Gastroesophageal sphincter (tissue), 3 donors: ENCODE results near the gene REPS2.

Experiments
- POLR2A ChIP-seq, 2 donors: fragments of 450-650 bp; IDR thresholded peaks; one replicate each; pipeline ENCODE4 v1.6.1; 2017; ENCODE audit warnings: antibody characterized with exemption in 2 of 2, mild to moderate bottlenecking in 2 of 2, moderate library complexity in 1 of 2
- POLR2AphosphoS5 ChIP-seq: sonication (generic); formaldehyde crosslinking; IDR thresholded peaks from one replicate; pipeline ENCODE4 v1.6.1; 2017; ENCODE audit warnings: antibody characterized with exemption
- TF ChIP-seq, protein P1 (sequence below), 4 experiments: fragments of 200-600 bp in 2 of 4; fragments of 450-650 bp in 2 of 4; sonication (generic) in 1 of 4; IDR thresholded peaks; one replicate each; pipeline ENCODE4 v1.5.1; 2017 to 2019; ENCODE audit warnings: antibody characterized with exemption in 4 of 4, mild to moderate bottlenecking in 2 of 4, moderate library complexity in 2 of 4

DNA sequence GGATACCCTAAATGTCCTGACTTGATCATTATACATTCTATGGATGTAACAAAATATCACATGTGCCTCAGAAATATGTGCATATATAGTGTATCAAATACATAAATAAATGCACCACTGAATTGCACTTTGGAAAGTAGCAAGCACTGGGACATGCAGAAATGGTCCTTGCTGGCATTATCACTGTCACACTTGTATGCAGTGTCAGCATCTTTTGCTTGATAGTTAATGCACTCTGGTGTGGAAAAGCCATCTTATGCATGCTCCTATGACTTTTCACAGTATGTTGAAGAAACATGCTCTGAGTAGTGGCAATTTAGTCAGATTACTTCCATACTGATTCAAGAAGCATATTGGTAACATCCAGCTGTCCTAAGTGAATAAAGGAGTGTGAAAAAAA is 27.5 kb upstream of the REPS2 start:
- no peak for TF ChIP-seq POLR2A (IDR thresholded peaks at IDR 0.05)
- no peak for TF ChIP-seq POLR2AphosphoS5
- TF ChIP-seq, protein P1, sequence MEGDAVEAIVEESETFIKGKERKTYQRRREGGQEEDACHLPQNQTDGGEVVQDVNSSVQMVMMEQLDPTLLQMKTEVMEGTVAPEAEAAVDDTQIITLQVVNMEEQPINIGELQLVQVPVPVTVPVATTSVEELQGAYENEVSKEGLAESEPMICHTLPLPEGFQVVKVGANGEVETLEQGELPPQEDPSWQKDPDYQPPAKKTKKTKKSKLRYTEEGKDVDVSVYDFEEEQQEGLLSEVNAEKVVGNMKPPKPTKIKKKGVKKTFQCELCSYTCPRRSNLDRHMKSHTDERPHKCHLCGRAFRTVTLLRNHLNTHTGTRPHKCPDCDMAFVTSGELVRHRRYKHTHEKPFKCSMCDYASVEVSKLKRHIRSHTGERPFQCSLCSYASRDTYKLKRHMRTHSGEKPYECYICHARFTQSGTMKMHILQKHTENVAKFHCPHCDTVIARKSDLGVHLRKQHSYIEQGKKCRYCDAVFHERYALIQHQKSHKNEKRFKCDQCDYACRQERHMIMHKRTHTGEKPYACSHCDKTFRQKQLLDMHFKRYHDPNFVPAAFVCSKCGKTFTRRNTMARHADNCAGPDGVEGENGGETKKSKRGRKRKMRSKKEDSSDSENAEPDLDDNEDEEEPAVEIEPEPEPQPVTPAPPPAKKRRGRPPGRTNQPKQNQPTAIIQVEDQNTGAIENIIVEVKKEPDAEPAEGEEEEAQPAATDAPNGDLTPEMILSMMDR (IDR thresholded peaks at IDR 0.05): no peak
